ENCODE measurements around the gene FCHO1.
"Not testable (repeated sequence)": the region's sequence is repeated elsewhere in the genome, so short reads cannot be mapped to it uniquely, and the experiment has no call there.

Gene FCHO1

GRCh38 chr19:17787274-17787913 is 36.1 kb downstream of the FCHO1 start:
- no peaks in the 10 kb centered on the region for H3K9me3 ChIP-seq (ENCODE audit: control insufficient read depth, low read depth, low read length)
- no peaks in the 10 kb centered on the region for H3K27me3 ChIP-seq (ENCODE audit: control insufficient read depth, insufficient read depth, low read length)
- no peak overlapping the region for H3K27ac ChIP-seq (ENCODE audit: low read length)
- H3K4me1 ChIP-seq (ENCODE audit: control insufficient read depth, low read depth, low read length): no peaks in the 10 kb centered on the region
- H3K36me3 ChIP-seq (ENCODE audit: control insufficient read depth, low read depth, low read length): no peaks in the 10 kb centered on the region
- no peak overlapping the region for H3K9ac ChIP-seq (ENCODE audit: low read length)
- H3K4me3 ChIP-seq (ENCODE audit: low read length): no peak overlapping the region

- no peak overlapping the region for H3K9ac ChIP-seq (ENCODE audit: low read length)
- H3K4me3 ChIP-seq (ENCODE audit: low read length): no peak overlapping the region
- no peaks in the 10 kb centered on the region for H3K27me3 ChIP-seq (ENCODE audit: control insufficient read depth, insufficient read depth, low read length)
- no peaks in the 10 kb centered on the region for H3K4me1 ChIP-seq (ENCODE audit: control insufficient read depth, low read depth, low read length)
- H3K36me3 ChIP-seq (ENCODE audit: control insufficient read depth, low read depth, low read length): no peaks in the 10 kb centered on the region
- no peak overlapping the region for H3K27ac ChIP-seq (ENCODE audit: low read length)
- no peaks in the 10 kb centered on the region for H3K9me3 ChIP-seq (ENCODE audit: control insufficient read depth, low read depth, low read length)
Observed at GRCh38 chr19:17788632-17789031, 37.4 kb downstream of the FCHO1 start.

GRCh38 chr19:17790059-17790780 is 38.9 kb downstream of the FCHO1 start:
- H3K36me3 ChIP-seq (ENCODE audit: control insufficient read depth, low read depth, low read length): no peaks in the 10 kb centered on the region
- H3K9me3 ChIP-seq (ENCODE audit: control insufficient read depth, low read depth, low read length): no peaks in the 10 kb centered on the region
- no peak overlapping the region for H3K9ac ChIP-seq (ENCODE audit: low read length)
- no peak overlapping the region for H3K4me3 ChIP-seq (ENCODE audit: low read length)
- no peaks in the 10 kb centered on the region for H3K4me1 ChIP-seq (ENCODE audit: control insufficient read depth, low read depth, low read length)
- no peak overlapping the region for H3K27ac ChIP-seq (ENCODE audit: low read length)
- peaks cover 13% of the 10 kb centered on the region for H3K27me3 ChIP-seq (ENCODE audit: control insufficient read depth, insufficient read depth, low read length)

- Histone ChIP-seq H3K4me1 (ENCODE audit: control insufficient read depth, low read depth, low read length) (no peaks in the 10 kb centered on the region), H3K36me3 (ENCODE audit: control insufficient read depth, low read depth, low read length) (no peaks in the 10 kb centered on the region), H3K27ac (ENCODE audit: low read length) (no peak overlapping the region), H3K4me3 (ENCODE audit: low read length) (no peak overlapping the region), H3K9ac (ENCODE audit: low read length) (no peak overlapping the region), H3K27me3 (ENCODE audit: control insufficient read depth, insufficient read depth, low read length) (peaks cover 20% of the 10 kb centered on the region), H3K9me3 (ENCODE audit: control insufficient read depth, low read depth, low read length) (no peaks in the 10 kb centered on the region)
Observed at GRCh38 chr19:17794412-17794730, 43.1 kb downstream of the FCHO1 start.

GRCh38 chr19:17794731-17795494 is 43.6 kb downstream of the FCHO1 start, which contains the start of gene B3GNT3:
B3GNT3 (plus strand) TSS chr19:17795138; CDS start chr19:17807808, 12,670 bp downstream.
- Histone ChIP-seq H3K9ac (ENCODE audit: low read length) (no peak within 1 kb of the TSS), H3K4me3 (ENCODE audit: low read length) (peak within 1 kb of the TSS; percentile 65), H3K27ac (ENCODE audit: low read length) (no peak within 1 kb of the TSS), H3K9me3 (ENCODE audit: control insufficient read depth, low read depth, low read length) (no peaks in the 10 kb centered on the region), H3K4me1 (ENCODE audit: control insufficient read depth, low read depth, low read length) (no peaks in the 10 kb centered on the region), H3K27me3 (ENCODE audit: control insufficient read depth, insufficient read depth, low read length) (peaks cover 20% of the 10 kb centered on the region), H3K36me3 (ENCODE audit: control insufficient read depth, low read depth, low read length) (no peaks in the 10 kb centered on the region)

- H3K9ac ChIP-seq (ENCODE audit: low read length): no peak overlapping the region
- no peak overlapping the region for H3K27ac ChIP-seq (ENCODE audit: low read length)
- peaks cover 20% of the 10 kb centered on the region for H3K27me3 ChIP-seq (ENCODE audit: control insufficient read depth, insufficient read depth, low read length)
- no peaks in the 10 kb centered on the region for H3K9me3 ChIP-seq (ENCODE audit: control insufficient read depth, low read depth, low read length)
- H3K36me3 ChIP-seq (ENCODE audit: control insufficient read depth, low read depth, low read length): no peaks in the 10 kb centered on the region
- peak overlapping the region; percentile 65 for H3K4me3 ChIP-seq (ENCODE audit: low read length)
- H3K4me1 ChIP-seq (ENCODE audit: control insufficient read depth, low read depth, low read length): no peaks in the 10 kb centered on the region
Observed at GRCh38 chr19:17795495-17795856, 44.2 kb downstream of the FCHO1 start.

GRCh38 chr19:17796013-17796837 is 44.9 kb downstream of the FCHO1 start:
- no peaks in the 10 kb centered on the region for H3K4me1 ChIP-seq (ENCODE audit: control insufficient read depth, low read depth, low read length)
- H3K36me3 ChIP-seq (ENCODE audit: control insufficient read depth, low read depth, low read length): no peaks in the 10 kb centered on the region
- no peaks in the 10 kb centered on the region for H3K9me3 ChIP-seq (ENCODE audit: control insufficient read depth, low read depth, low read length)
- no peak overlapping the region for H3K27ac ChIP-seq (ENCODE audit: low read length)
- no peak overlapping the region for H3K4me3 ChIP-seq (ENCODE audit: low read length)
- H3K9ac ChIP-seq (ENCODE audit: low read length): no peak overlapping the region
- H3K27me3 ChIP-seq (ENCODE audit: control insufficient read depth, insufficient read depth, low read length): peaks cover 20% of the 10 kb centered on the region

GRCh38 chr19:17796838-17797423 is 45.7 kb downstream of the FCHO1 start:
- H3K4me1 ChIP-seq (ENCODE audit: control insufficient read depth, low read depth, low read length): no peaks in the 10 kb centered on the region
- H3K9ac ChIP-seq (ENCODE audit: low read length): no peak overlapping the region
- H3K9me3 ChIP-seq (ENCODE audit: control insufficient read depth, low read depth, low read length): no peaks in the 10 kb centered on the region
- H3K27me3 ChIP-seq (ENCODE audit: control insufficient read depth, insufficient read depth, low read length): peaks cover 20% of the 10 kb centered on the region
- H3K27ac ChIP-seq (ENCODE audit: low read length): no peak overlapping the region
- H3K4me3 ChIP-seq (ENCODE audit: low read length): no peak overlapping the region
- H3K36me3 ChIP-seq (ENCODE audit: control insufficient read depth, low read depth, low read length): no peaks in the 10 kb centered on the region

- no peaks in the 10 kb centered on the region for H3K36me3 ChIP-seq (ENCODE audit: control insufficient read depth, low read depth, low read length)
- H3K27ac ChIP-seq (ENCODE audit: low read length): no peak overlapping the region
- H3K27me3 ChIP-seq (ENCODE audit: control insufficient read depth, insufficient read depth, low read length): peaks cover 20% of the 10 kb centered on the region
- H3K4me3 ChIP-seq (ENCODE audit: low read length): no peak overlapping the region
- H3K9ac ChIP-seq (ENCODE audit: low read length): no peak overlapping the region
- no peaks in the 10 kb centered on the region for H3K9me3 ChIP-seq (ENCODE audit: control insufficient read depth, low read depth, low read length)
- H3K4me1 ChIP-seq (ENCODE audit: control insufficient read depth, low read depth, low read length): no peaks in the 10 kb centered on the region
Observed at GRCh38 chr19:17797424-17798201, 46.3 kb downstream of the FCHO1 start.

- peaks cover 20% of the 10 kb centered on the region for H3K27me3 ChIP-seq (ENCODE audit: control insufficient read depth, insufficient read depth, low read length)
- H3K9me3 ChIP-seq (ENCODE audit: control insufficient read depth, low read depth, low read length); H3K27ac ChIP-seq (ENCODE audit: low read length): not testable (repeated sequence)
Observed at GRCh38 chr19:17798599-17798998, 47.3 kb downstream of the FCHO1 start.

More at GRCh38 chr19:17798599-17798998, 47.3 kb downstream of the FCHO1 start:
- H3K4me1 ChIP-seq (ENCODE audit: control insufficient read depth, low read depth, low read length); H3K36me3 ChIP-seq (ENCODE audit: control insufficient read depth, low read depth, low read length); H3K9ac ChIP-seq (ENCODE audit: low read length); H3K4me3 ChIP-seq (ENCODE audit: low read length): not testable (repeated sequence)

All from iPS-18a (cell line).